HCT116 (cell line): ENCODE measurements around the gene DUS3L. TPM values are rescaled to one million over a fixed set of nuclear protein-coding genes. Genes with fewer than 3 reads are reported as not detected.
A peak's percentile ranks its signal among the peaks of the same experiment; 100 is the strongest.

ENCODE experiments used
- ATAC-seq: fragments of 200-7000 bp; cut with Tn5 transposase; 2 replicates; pipeline ENCODE4 v1.9.1; 2020; ENCODE audit warnings: mild to moderate bottlenecking, moderate library complexity
- BruUV-seq: library from RNA; stranded (reverse); fragments of 400-500 nt; replicated peaks from 2 replicates; lab custom pipeline; 2021; lab: Mats Ljungman, UMichigan
- CTCF ChIA-PET: fragments of 300-600 bp; sonication (Branson Sonifier 250); formaldehyde crosslinking; loops from one replicate; lab custom pipeline; 2021; ENCODE audit warnings: antibody characterized with exemption; lab: Charles Lee
- POLR2A ChIA-PET: fragments of 300-600, 350-600 bp; sonication (Branson Sonifier 250); formaldehyde crosslinking; loops from one replicate; lab custom pipeline; 2021; ENCODE audit warnings: antibody characterized with exemption; lab: Charles Lee
- RAD21 ChIA-PET, 2 experiments: fragments of 300-600 bp; sonication (Branson Sonifier 250); formaldehyde crosslinking; loops; one replicate each; lab custom pipeline; 2023; ENCODE audit warnings: low total read pairs in 2 of 2; ENCODE audit not compliant: uncharacterized antibody in 2 of 2, unreplicated experiment in 2 of 2, low non-redundant PET in 1 of 2; lab: Charles Lee
- DNase-seq: peaks from one replicate; pipeline ENCODE4 v3.0.0-alpha.2; 2010; ENCODE audit warnings: low read depth, low spot score
- H2AFZ ChIP-seq: fragments of 200-600 bp; shearing (Covaris generic), sonication (generic); 2 replicates; pipeline ENCODE4 v1.6.1; 2017; ENCODE audit warnings: low read depth, mixed run types, mixed read lengths, antibody characterized with exemption, low read length; ENCODE audit not compliant: poor library complexity, severe bottlenecking
- H3K27ac ChIP-seq: 2 replicates; pipeline ENCODE4 v1.5.1; 2012; ENCODE audit warnings: low read depth, low read length
- H3K27me3 ChIP-seq: fragments of 200-600 bp; sonication (generic); 2 replicates; pipeline ENCODE4 v1.6.1; 2016; ENCODE audit warnings: mixed run types, low read length, mixed read lengths; ENCODE audit not compliant: insufficient read depth
- H3K36me3 ChIP-seq, 2 experiments: fragments of 200-500 bp in 1 of 2; fragments of 200-600 bp in 1 of 2; sonication (Bioruptor generic) in 1 of 2; sonication (generic) in 1 of 2; 2 replicates each; pipeline versions ENCODE4 v1.5.1 to v1.6.1; 2014 to 2016; ENCODE audit warnings: low read length in 2 of 2, inconsistent platforms in 1 of 2, mixed read lengths in 1 of 2, mixed run types in 1 of 2; ENCODE audit not compliant: insufficient read depth in 2 of 2, control insufficient read depth in 1 of 2
- H3K4me1 ChIP-seq, 2 experiments: fragments of 200-600 bp in 1 of 2; sonication (generic) in 1 of 2; 2 replicates each; pipeline versions ENCODE4 v1.5.1 to v1.6.1; 2012 to 2017; ENCODE audit warnings: low read length in 2 of 2, inconsistent platforms in 1 of 2, mild to moderate bottlenecking in 1 of 2, mixed read lengths in 1 of 2, mixed run types in 1 of 2, moderate library complexity in 1 of 2; ENCODE audit not compliant: insufficient read depth in 2 of 2, control insufficient read depth in 1 of 2
- H3K4me2 ChIP-seq: fragments of 200-600 bp; sonication (generic); 2 replicates; pipeline ENCODE4 v1.6.1; 2017; ENCODE audit warnings: mixed run types, low read length, mixed read lengths
- H3K4me3 ChIP-seq, 2 experiments: fragments of 200-600 bp in 1 of 2; sonication (generic) in 1 of 2; replicated peaks in 1 of 2; 2 replicates each; pipeline ENCODE4 v1.5.1; 2011 to 2016; ENCODE audit warnings: low read length in 2 of 2, control low read depth in 1 of 2, low read depth in 1 of 2, mild to moderate bottlenecking in 1 of 2, mixed read lengths in 1 of 2, mixed run types in 1 of 2
- H3K79me2 ChIP-seq: fragments of 200-600 bp; sonication (generic); 2 replicates; pipeline ENCODE4 v1.6.1; 2017; ENCODE audit warnings: mild to moderate bottlenecking, mixed run types, low read length, moderate library complexity, mixed read lengths; ENCODE audit not compliant: insufficient read depth
- H3K9ac ChIP-seq: fragments of 200-600 bp; sonication (generic); 2 replicates; pipeline ENCODE4 v1.6.1; 2016; ENCODE audit warnings: low read length, mixed read lengths
- H3K9me2 ChIP-seq: fragments of 200-600 bp; sonication (generic), shearing (Covaris generic); 2 replicates; pipeline ENCODE4 v1.6.1; 2017; ENCODE audit warnings: mixed run types, mild to moderate bottlenecking, moderate library complexity; ENCODE audit not compliant: insufficient read depth
- H3K9me3 ChIP-seq, 2 experiments: fragments of 200-500 bp in 1 of 2; fragments of 200-600 bp in 1 of 2; sonication (Bioruptor generic) in 1 of 2; sonication (generic) in 1 of 2; 2 replicates each; pipeline ENCODE4 v1.6.1; 2014 to 2017; ENCODE audit warnings: low read length in 2 of 2, mixed read lengths in 2 of 2, inconsistent platforms in 1 of 2, low read depth in 1 of 2, mild to moderate bottlenecking in 1 of 2, mixed run types in 1 of 2, moderate library complexity in 1 of 2; ENCODE audit not compliant: control insufficient read depth in 1 of 2, insufficient read depth in 1 of 2
- H4K20me1 ChIP-seq: fragments of 200-600 bp; sonication (generic), shearing (Covaris generic); 2 replicates; pipeline ENCODE4 v1.6.1; 2017; ENCODE audit warnings: mixed run types, mild to moderate bottlenecking, moderate library complexity; ENCODE audit not compliant: insufficient read depth
- CEBPB ChIP-seq: IDR thresholded peaks from 2 replicates; pipeline ENCODE4 v1.6.1; 2012; ENCODE audit warnings: low read depth
- EGR1 ChIP-seq: IDR thresholded peaks from 2 replicates; pipeline ENCODE4 v1.6.1; 2012; ENCODE audit warnings: low read depth
- EZH2 ChIP-seq: fragments of 200-600 bp; sonication (generic); IDR thresholded peaks from 2 replicates; pipeline ENCODE4 v1.6.1; 2017; ENCODE audit warnings: antibody characterized with exemption, mixed run types
- EZH2phosphoT487 ChIP-seq: fragments of 200-600 bp; IDR thresholded peaks from 2 replicates; pipeline ENCODE4 v1.6.1; 2018; ENCODE audit warnings: antibody characterized with exemption, borderline replicate concordance
- FOSL1 ChIP-seq: IDR thresholded peaks from 2 replicates; pipeline ENCODE4 v1.6.1; 2012; ENCODE audit warnings: low read depth
- JUND ChIP-seq: IDR thresholded peaks from 2 replicates; pipeline ENCODE4 v1.6.1; 2012
- POLR2A ChIP-seq: IDR thresholded peaks from 2 replicates; pipeline ENCODE4 v1.7.0; 2011; ENCODE audit warnings: borderline replicate concordance; ENCODE audit not compliant: insufficient read depth, insufficient read length; ENCODE audit errors: extremely low read depth
- RAD21 ChIP-seq: IDR thresholded peaks from 2 replicates; pipeline ENCODE4 v1.6.1; 2012; ENCODE audit warnings: low read depth, mild to moderate bottlenecking
- SIN3A ChIP-seq: IDR thresholded peaks from 2 replicates; pipeline ENCODE4 v1.6.1; 2012; ENCODE audit warnings: low read depth
- SP1 ChIP-seq: IDR thresholded peaks from 2 replicates; pipeline ENCODE4 v1.6.1; 2012; ENCODE audit warnings: low read depth
- SRF ChIP-seq: IDR thresholded peaks from 2 replicates; pipeline ENCODE4 v1.6.1; 2012; ENCODE audit warnings: low read depth
- TCF7L2 ChIP-seq: IDR thresholded peaks from 2 replicates; pipeline ENCODE4 v1.7.0; 2011; ENCODE audit warnings: borderline replicate concordance, inconsistent platforms; ENCODE audit not compliant: insufficient read depth, insufficient read length; ENCODE audit errors: extremely low read depth
- ZNF274 ChIP-seq: fragments of 200-500 bp; sonication (Bioruptor generic); IDR thresholded peaks from 2 replicates; pipeline ENCODE4 v1.6.1; 2014; ENCODE audit warnings: mild to moderate bottlenecking, low read depth, low read length, inconsistent platforms
- intact Hi-C: fragments of 100-400 bp; cut with micrococcal nuclease; formaldehyde crosslinking; loops from 2 replicates; pipeline ENCODE4 v1.10.0; 2022
- total RNA-seq: library from RNA; stranded (reverse); gene quantifications from one replicate; pipeline ENCODE4 v1.2.1, GENCODE V29; 2021; ENCODE audit not compliant: unreplicated experiment
- TF ChIP-seq, protein P1 (sequence below): IDR thresholded peaks from 2 replicates; pipeline ENCODE4 v1.6.1; 2012
- TF ChIP-seq, protein P2 (sequence below), 3 experiments: fragments of 200-600 bp in 1 of 3; sonication (generic) in 1 of 3; IDR thresholded peaks in 2 of 3; conservative IDR thresholded peaks in 1 of 3; 2 replicates each; pipeline ENCODE4 v1.5.1; 2012 to 2017; ENCODE audit warnings: low read depth in 2 of 3, low read length in 2 of 3, antibody characterized with exemption in 1 of 3, borderline replicate concordance in 1 of 3, control low read depth in 1 of 3, mild to moderate bottlenecking in 1 of 3, mixed read lengths in 1 of 3, mixed run types in 1 of 3, moderate library complexity in 1 of 3; ENCODE audit not compliant: insufficient read depth in 1 of 3
- TF ChIP-seq, protein P3 (sequence below): IDR thresholded peaks from 2 replicates; pipeline ENCODE4 v1.6.1; 2012

DUS3L gene
- total RNA-seq, 1 experiment from 2014 or later = 78.1 TPM

DNA sequence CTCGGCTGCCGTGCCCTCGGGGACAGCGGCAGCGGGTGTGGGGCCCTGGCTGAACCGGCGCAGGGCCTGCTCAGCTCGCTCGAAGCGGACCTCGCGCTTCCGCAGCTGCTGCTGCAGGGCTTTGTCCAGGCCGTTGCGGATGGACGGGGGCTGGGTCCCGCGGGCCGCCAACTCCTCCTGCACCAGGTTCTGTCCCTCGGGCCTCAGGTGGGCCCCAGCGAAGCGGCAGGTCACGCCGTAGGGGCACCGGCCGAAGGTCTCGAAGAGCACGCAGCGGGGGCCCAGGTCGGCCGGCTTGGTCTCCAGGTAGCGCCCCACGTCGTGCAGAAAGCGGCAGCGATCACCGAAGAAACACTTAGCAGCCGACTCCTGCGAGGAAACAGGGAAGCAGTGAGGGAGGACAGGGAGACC, 1.6 kb downstream of the DUS3L start:
- intact Hi-C loops = no loop called here
- 0 out of 4 replicates have a peak overlapping the region, but pooled peaks of 1 of the 2 experiments have one; percentile 72 for H3K4me3 ChIP-seq
- no peaks in the 10 kb centered on the region for H3K9me3 ChIP-seq
- CTCF ChIA-PET = interaction anchor here (0.9 kb wide), 1 partner anchor 15 kb away, joined by 4 read pairs; no protein-coding TSS in a partner anchor
- peak overlapping the region; percentile 76 for H3K4me2 ChIP-seq
- H2AFZ ChIP-seq = no peak overlapping the region
- H3K79me2 ChIP-seq = peaks cover 26% of the 10 kb centered on the region
- no TSS peak for BruUV-seq
- DNase-seq = no peak
- H3K36me3 ChIP-seq = peaks cover 37 to 53% of the 10 kb centered on the region in 2 experiments; a peak in 3 of 4 replicates
- no peaks in the 10 kb centered on the region for H3K9me2 ChIP-seq
- no peak for ATAC-seq
- H3K27me3 ChIP-seq = no peaks in the 10 kb centered on the region
- TF ChIP-seq TCF7L2 (no peak), EGR1 (no peak)
- TF ChIP-seq, protein P1, sequence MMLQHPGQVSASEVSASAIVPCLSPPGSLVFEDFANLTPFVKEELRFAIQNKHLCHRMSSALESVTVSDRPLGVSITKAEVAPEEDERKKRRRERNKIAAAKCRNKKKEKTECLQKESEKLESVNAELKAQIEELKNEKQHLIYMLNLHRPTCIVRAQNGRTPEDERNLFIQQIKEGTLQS = no peak
- TF ChIP-seq, protein P2, sequence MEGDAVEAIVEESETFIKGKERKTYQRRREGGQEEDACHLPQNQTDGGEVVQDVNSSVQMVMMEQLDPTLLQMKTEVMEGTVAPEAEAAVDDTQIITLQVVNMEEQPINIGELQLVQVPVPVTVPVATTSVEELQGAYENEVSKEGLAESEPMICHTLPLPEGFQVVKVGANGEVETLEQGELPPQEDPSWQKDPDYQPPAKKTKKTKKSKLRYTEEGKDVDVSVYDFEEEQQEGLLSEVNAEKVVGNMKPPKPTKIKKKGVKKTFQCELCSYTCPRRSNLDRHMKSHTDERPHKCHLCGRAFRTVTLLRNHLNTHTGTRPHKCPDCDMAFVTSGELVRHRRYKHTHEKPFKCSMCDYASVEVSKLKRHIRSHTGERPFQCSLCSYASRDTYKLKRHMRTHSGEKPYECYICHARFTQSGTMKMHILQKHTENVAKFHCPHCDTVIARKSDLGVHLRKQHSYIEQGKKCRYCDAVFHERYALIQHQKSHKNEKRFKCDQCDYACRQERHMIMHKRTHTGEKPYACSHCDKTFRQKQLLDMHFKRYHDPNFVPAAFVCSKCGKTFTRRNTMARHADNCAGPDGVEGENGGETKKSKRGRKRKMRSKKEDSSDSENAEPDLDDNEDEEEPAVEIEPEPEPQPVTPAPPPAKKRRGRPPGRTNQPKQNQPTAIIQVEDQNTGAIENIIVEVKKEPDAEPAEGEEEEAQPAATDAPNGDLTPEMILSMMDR (IDR thresholded peaks at IDR 0.05 in 2 of 3, conservative IDR thresholded peaks at IDR 0.05 in 1 of 3; ENCODE audit: borderline replicate concordance in 1 of 3, insufficient read depth in 1 of 3, low read depth in 2 of 3, low read length in 2 of 3) = no peak
- RAD21 ChIA-PET = no interaction called here
- H3K9ac ChIP-seq = no peak overlapping the region
- H3K4me1 ChIP-seq = peaks cover 8 to 19% of the 10 kb centered on the region in 2 experiments; a peak in 3 of 4 replicates
- POLR2A ChIA-PET = interaction anchor here (2.5 kb wide), 1 partner anchor 115 kb away, joined by 7 read pairs; the partner anchor contains the start of genes NDUFA11 and VMAC
- no peaks in the 10 kb centered on the region; the same call in 1 of the 2 replicates for H4K20me1 ChIP-seq
- no peak overlapping the region; the same call in 1 of the 2 replicates for H3K27ac ChIP-seq

DNA sequence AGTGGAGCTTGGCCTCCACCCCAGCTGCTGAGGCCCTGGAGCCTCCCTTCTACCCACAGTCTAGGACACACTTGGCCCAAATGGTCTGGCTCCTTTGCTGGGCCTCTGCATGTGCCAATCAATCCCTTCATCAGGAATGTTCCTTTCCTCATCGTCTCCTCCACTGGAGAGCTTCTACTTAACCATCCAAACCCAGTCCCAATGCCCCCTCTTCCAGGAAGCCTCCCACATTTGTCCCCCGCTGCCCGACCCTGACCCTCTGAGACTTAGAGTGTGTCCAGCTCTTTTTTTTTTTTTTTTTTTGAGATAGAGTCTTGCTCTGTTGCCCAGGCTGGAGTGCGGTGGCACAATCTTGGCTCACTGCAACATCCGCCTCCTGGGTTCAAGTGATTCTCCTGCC, 2.5 kb downstream of the DUS3L start:
- peaks cover 37 to 56% of the 10 kb centered on the region in 2 experiments; a peak in 3 of 4 replicates for H3K36me3 ChIP-seq
- ChIA-PET POLR2A (no interaction called here), CTCF (no interaction called here), RAD21 (interaction anchor here in 1 of 2 experiments (0.6 kb wide), 1 partner anchor 51 kb away, joined by 3 read pairs; no protein-coding TSS in a partner anchor)
- no TSS peak for BruUV-seq
- no peak overlapping the region for H3K9ac ChIP-seq
- peaks cover 26% of the 10 kb centered on the region for H3K79me2 ChIP-seq
- no peak overlapping the region for H3K4me2 ChIP-seq
- H3K4me3 ChIP-seq = no peak overlapping the region
- no peaks in the 10 kb centered on the region for H3K27me3 ChIP-seq
- DNase-seq (no peak), ATAC-seq (no peak)
- H3K4me1 ChIP-seq = peaks cover 6 to 13% of the 10 kb centered on the region in 2 experiments; a peak in 3 of 4 replicates
- no peak overlapping the region for H2AFZ ChIP-seq
- no peaks in the 10 kb centered on the region for H3K9me2 ChIP-seq
- no peak overlapping the region for H3K27ac ChIP-seq
- intact Hi-C loops = no loop called here
- no peaks in the 10 kb centered on the region; the same call in 1 of the 2 replicates for H4K20me1 ChIP-seq
- no peaks in the 10 kb centered on the region for H3K9me3 ChIP-seq
- TF ChIP-seq RAD21 = no peak
- no peak for TF ChIP-seq CEBPB
- TF ChIP-seq SIN3A = no peak
- TF ChIP-seq EZH2 = no peak
- TF ChIP-seq SP1 = no peak
- no peak for TF ChIP-seq JUND
- TF ChIP-seq FOSL1 = no peak
- TF ChIP-seq, protein P3, sequence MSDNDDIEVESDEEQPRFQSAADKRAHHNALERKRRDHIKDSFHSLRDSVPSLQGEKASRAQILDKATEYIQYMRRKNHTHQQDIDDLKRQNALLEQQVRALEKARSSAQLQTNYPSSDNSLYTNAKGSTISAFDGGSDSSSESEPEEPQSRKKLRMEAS = no peak
- TF ChIP-seq, protein P1 = no peak
- TF ChIP-seq SRF = no peak
- TF ChIP-seq ZNF274 = no peak
- TF ChIP-seq POLR2A = no peak
- no peak for TF ChIP-seq EZH2phosphoT487
